GM23248 (cell line): ENCODE measurements around the gene MCL1.

Source experiments
- EZH2 ChIP-seq: fragments of 200-600 bp; sonication (generic); IDR thresholded peaks from 2 replicates; pipeline ENCODE4 v1.6.1; 2018; ENCODE audit warnings: antibody characterized with exemption, mild to moderate bottlenecking; ENCODE audit not compliant: insufficient read depth, poor library complexity, severe bottlenecking
- EZH2phosphoT487 ChIP-seq: fragments of 200-600 bp; sonication (generic); IDR thresholded peaks from 2 replicates; pipeline ENCODE4 v1.6.1; 2018; ENCODE audit warnings: antibody characterized with exemption, moderate library complexity, mild to moderate bottlenecking, low read depth; ENCODE audit not compliant: insufficient read depth

GRCh38 chr1:150575072-150575489 is 4.3 kb downstream of the MCL1 start:
- no peak for TF ChIP-seq EZH2
- no peak for TF ChIP-seq EZH2phosphoT487
